NB4 (cell line): ENCODE data around the gene ZNF569.

Source experiments
- DNase-seq: peaks from one replicate; pipeline ENCODE4 v3.0.0; 2010; ENCODE audit warnings: low read depth
- H3K4me3 ChIP-seq: one replicate; pipeline ENCODE4 v1.5.1; 2011; ENCODE audit warnings: mild to moderate bottlenecking, low read depth, low read length, moderate library complexity
- CTCF ChIP-seq: IDR thresholded peaks from one replicate; pipeline ENCODE4 v1.5.1; 2012; ENCODE audit warnings: low read depth, low read length
- MYC ChIP-seq: IDR thresholded peaks from 2 replicates; pipeline ENCODE4 v1.6.1; 2011; ENCODE audit warnings: low read depth, low read length
- POLR2A ChIP-seq: IDR thresholded peaks from 2 replicates; pipeline ENCODE4 v1.6.1; 2011; ENCODE audit warnings: mild to moderate bottlenecking; ENCODE audit not compliant: insufficient read length; ENCODE audit errors: extremely low read depth
- TF ChIP-seq, protein P1 (sequence below): IDR thresholded peaks from 2 replicates; pipeline ENCODE4 v1.6.1; 2011; ENCODE audit warnings: low read depth, low read length

Gene ZNF569

GRCh38 chr19:37470216-37470615, 3.0 kb upstream of the ZNF569 start:
- peak overlapping the region; percentile 85 for H3K4me3 ChIP-seq
- DNase-seq: no peak
- no peak for TF ChIP-seq CTCF
- TF ChIP-seq MYC: no peak
- TF ChIP-seq, protein P1, sequence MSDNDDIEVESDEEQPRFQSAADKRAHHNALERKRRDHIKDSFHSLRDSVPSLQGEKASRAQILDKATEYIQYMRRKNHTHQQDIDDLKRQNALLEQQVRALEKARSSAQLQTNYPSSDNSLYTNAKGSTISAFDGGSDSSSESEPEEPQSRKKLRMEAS: no peak
- TF ChIP-seq POLR2A: no peak

DNA sequence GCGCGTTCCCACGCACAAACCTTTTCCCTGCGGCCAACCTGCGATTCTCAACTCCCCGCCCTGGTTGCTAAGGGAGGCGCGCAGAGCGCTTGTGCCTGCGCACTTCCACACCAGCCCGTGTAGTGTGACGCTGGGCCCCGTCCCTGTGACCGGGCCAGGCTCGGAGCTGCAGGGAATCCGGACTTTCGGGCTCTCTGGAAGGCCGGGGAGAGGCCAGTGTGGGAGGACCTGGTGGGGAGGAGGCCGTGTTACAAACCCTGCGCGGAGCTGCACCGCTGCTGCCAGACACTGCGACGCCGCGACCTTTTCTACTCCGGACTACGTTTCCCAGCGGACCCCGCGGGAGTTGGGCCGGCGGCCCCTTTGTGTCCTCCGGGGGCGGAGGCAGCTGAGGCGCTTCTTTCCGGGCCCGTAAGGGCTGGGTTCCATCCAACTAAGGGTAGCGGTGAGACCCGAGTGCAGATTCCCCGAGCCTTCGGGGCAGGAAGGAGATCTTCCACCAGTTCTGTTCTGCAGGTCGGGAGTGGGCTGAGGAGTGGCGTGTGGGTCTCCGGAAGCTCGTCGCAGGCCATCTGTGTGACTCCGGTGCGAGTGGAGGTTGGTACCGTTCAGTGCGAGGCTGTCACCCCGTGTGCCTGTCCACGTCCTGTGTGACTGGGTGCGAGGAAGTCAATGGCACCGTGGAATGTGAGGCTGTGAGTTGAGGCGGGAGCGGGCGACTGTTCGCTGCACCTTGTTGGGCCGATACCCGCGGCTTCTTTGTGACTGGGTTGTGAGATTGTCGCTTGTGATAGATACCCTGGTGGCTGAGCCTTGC, 1.9 kb upstream of the ZNF569 start, which contains the start of gene ZNF570:
TSS of gene ZNF570 (plus strand) at position 396 of the 817 bp plus-strand sequence. CDS start 999 bp downstream, outside the sequence.
- TF ChIP-seq CTCF (no peak), MYC (no peak), POLR2A (no peak)
- TF ChIP-seq, protein P1: no peak
- DNase-seq: peak; percentile 86
- peak within 1 kb of the TSS; percentile 85 for H3K4me3 ChIP-seq

- DNase-seq: no peak
- H3K4me3 ChIP-seq: peak overlapping the region; percentile 88
- TF ChIP-seq, protein P1: no peak
- TF ChIP-seq MYC: no peak
- TF ChIP-seq POLR2A: no peak
- TF ChIP-seq CTCF: no peak
Measured at GRCh38 chr19:37467608-37468090, 405 bp upstream of the ZNF569 start.

DNA sequence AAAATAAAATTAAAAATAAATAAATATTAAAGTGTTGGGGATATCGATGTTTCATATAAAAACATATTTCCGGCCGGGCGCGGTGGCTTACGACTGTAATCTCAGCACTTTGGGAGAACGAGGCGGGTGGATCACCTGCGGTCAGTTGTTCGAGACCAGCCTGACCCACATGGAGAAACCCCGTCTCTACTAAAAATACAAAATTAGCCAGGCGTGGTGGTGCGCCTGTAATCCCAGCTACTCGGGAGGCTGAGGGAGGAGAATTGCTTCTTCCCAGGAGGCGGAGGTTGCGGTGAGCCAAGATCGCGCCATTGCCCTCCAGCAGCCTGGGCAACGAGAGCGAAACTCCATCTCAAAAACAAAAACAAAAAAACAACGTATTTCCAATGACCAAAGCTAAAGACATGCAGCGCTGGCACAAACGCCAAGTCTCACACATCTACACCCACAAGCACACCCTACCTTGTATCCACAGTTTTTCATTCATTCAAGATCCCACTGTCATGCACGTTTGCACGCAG, 907 bp downstream of the ZNF569 start:
- peak overlapping the region; percentile 88 for H3K4me3 ChIP-seq
- no peak for DNase-seq
- TF ChIP-seq POLR2A (no peak), CTCF (no peak), MYC (no peak)
- TF ChIP-seq, protein P1: no peak

GRCh38 chr19:37452500-37453245, 14.6 kb downstream of the ZNF569 start:
- TF ChIP-seq CTCF (no peak), POLR2A (no peak), MYC (no peak)
- TF ChIP-seq, protein P1: no peak
- no peak for DNase-seq
- H3K4me3 ChIP-seq: no peak overlapping the region
